ENCODE results near the gene TSKU.

GRCh38 chr11:76786016-76786415 is 2.9 kb downstream of the TSKU start:
- TF ChIP-seq, protein P1, sequence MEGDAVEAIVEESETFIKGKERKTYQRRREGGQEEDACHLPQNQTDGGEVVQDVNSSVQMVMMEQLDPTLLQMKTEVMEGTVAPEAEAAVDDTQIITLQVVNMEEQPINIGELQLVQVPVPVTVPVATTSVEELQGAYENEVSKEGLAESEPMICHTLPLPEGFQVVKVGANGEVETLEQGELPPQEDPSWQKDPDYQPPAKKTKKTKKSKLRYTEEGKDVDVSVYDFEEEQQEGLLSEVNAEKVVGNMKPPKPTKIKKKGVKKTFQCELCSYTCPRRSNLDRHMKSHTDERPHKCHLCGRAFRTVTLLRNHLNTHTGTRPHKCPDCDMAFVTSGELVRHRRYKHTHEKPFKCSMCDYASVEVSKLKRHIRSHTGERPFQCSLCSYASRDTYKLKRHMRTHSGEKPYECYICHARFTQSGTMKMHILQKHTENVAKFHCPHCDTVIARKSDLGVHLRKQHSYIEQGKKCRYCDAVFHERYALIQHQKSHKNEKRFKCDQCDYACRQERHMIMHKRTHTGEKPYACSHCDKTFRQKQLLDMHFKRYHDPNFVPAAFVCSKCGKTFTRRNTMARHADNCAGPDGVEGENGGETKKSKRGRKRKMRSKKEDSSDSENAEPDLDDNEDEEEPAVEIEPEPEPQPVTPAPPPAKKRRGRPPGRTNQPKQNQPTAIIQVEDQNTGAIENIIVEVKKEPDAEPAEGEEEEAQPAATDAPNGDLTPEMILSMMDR (IDR thresholded peaks at IDR 0.05): no peak
- no peak for TF ChIP-seq POLR2A (IDR thresholded peaks at IDR 0.05)
